NB4 (cell line): ENCODE data around the gene LSM4.

Experiments
- CTCF ChIP-seq: IDR thresholded peaks from one replicate; pipeline ENCODE4 v1.5.1; 2012; ENCODE audit warnings: low read depth, low read length
- POLR2A ChIP-seq: IDR thresholded peaks from 2 replicates; pipeline ENCODE4 v1.6.1; 2011; ENCODE audit warnings: mild to moderate bottlenecking; ENCODE audit not compliant: insufficient read length; ENCODE audit errors: extremely low read depth
- TF ChIP-seq, protein P1 (sequence below): IDR thresholded peaks from 2 replicates; pipeline ENCODE4 v1.6.1; 2011; ENCODE audit warnings: low read depth, low read length

DNA sequence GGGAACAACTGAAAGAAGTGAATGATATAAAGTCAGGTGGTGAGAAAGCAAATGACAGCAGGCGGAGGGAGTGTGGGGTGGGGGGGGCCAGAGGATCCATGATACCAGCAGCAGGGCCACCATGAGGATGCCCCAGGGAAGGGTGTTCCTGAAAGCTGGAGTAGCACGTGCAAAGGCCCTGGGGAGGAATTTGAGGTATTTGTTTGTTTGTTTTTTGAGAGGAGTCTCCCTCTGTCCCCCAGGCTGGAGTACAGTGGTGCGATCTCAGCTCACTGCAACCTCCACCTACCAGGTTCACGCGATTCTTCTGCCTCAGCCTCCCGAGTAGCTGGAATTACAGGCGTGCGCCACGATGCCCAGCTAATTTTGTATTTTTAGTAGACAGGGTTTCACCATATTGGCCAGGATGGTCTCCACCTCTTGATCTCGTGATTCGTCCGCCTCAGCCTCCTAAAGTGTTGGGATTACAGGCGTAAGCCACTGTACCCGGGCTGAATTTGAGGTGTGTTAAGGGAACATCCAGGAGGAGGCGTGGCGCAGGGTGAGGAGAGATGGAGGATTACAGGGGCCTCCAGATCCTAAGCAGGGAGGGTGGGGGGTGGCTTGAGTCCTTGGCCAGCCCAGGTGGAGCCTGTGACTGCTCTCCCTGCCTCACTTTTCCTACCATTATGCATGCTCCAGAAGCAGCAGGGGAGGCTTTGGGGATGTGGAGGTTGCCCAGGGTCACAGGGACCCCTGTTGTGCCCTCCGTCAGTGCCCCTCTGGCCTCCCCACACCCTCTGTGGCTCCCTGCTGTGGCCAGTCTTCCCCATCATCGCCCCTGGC, 29.0 kb downstream of the LSM4 start:
- TF ChIP-seq CTCF (no peak), POLR2A (no peak)
- TF ChIP-seq, protein P1, sequence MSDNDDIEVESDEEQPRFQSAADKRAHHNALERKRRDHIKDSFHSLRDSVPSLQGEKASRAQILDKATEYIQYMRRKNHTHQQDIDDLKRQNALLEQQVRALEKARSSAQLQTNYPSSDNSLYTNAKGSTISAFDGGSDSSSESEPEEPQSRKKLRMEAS, result no peak
